ENCODE results near the gene HCRTR1.

HCRTR1 gene

DNA sequence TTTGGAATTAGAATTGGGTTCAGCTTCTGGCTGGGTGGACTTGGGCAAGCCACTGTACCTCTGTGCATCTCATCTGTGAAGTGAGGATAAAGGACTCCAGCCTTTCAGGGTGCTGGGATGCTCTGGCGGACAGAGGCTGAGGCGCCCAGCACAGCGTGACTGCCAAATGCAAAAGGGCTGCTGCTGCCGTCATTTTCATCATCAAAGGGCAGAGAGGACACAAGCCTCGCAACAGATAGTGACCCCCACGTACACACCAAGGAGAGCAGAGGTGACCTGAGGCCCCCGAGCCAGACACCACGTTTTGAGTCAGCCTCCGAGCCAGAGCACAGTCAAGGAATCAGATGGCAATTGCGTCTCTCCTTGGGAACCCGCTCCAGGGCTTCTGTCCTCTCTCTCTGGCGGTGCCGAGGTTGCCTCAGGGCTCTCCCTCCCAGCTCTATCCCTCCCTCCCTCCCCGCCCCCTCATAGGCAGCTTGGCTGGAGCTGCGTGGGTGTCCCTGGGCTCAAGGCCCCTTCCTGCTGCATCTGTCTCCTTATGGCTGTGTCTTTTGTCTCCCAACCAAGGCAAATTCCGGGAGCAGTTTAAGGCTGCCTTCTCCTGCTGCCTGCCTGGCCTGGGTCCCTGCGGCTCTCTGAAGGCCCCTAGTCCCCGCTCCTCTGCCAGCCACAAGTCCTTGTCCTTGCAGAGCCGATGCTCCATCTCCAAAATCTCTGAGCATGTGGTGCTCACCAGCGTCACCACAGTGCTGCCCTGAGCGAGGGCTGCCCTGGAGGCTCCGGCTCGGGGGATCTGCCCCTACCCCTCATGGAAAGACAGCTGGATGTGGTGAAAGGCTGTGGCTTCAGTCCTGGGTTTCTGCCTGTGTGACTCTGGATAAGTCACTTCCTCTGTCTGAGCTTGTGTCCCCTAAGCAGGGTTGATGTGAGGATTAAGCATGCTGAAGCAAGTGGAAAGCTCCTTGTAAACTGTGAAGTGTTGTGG is 9.0 kb downstream of the HCRTR1 start:
- no peak for DNase-seq (ENCODE audit: low read depth)

DNA sequence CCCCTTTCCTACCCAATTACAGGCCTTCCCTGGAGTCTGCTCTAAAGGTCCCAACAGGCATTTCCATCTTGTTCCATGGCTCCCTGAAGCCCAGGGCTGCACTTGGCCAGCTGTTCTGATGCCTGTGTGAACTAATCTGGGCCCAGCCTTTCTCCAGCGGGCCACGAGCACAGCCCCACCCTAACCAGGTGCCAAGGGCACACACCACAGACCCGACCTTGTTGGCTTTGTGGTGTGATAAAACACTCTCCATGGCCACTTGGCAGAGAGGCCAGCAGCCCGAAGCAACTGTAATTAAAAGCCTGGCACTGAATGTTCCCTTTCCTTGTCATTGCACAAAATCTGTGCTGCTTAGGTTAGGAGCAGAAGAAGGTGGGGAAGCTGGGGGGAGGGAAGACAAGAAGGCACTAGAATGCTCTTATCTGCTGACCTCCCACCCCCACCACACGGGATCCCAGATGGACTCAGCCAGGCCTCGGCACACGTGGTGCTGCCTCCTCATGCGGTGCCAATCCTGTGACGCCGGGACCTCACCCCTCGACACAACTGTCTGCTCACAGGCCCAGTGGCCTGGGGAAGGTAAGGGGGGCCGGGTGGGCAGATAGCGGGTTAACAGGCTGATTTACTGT is 9.9 kb downstream of the HCRTR1 start:
- no peak for DNase-seq (ENCODE audit: low read depth)

DNA sequence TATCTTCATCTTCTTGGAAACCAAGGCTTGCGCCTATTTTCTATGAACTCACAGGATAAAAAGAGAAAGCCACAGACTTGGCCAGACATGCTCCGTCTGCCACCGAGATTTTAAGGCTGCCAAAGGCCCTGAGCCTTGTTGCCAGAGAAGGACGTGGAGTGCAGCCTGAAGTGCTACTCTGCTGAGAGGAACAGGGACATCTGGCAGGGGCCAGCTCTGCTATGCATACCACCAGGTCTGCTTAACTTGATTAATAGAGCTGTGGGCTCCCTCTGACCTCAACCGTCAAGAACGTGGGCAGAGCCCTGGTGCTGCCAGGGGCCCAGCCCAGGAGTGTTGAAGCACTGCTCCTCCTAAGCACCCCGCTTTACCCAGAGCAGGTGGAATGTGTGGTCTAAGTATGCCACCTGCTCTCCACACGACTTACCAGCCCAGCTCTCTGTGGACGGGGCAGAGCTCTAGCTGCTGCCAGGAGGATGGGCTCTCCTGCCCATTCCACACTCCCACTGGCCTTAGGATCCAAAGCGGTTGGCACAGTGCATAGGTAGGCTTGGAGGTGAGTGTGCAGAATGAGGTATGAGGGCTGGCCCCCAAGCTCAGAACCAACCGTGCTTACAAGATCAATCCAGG is 10.6 kb downstream of the HCRTR1 start:
- no peak for DNase-seq (ENCODE audit: low read depth)

DNA sequence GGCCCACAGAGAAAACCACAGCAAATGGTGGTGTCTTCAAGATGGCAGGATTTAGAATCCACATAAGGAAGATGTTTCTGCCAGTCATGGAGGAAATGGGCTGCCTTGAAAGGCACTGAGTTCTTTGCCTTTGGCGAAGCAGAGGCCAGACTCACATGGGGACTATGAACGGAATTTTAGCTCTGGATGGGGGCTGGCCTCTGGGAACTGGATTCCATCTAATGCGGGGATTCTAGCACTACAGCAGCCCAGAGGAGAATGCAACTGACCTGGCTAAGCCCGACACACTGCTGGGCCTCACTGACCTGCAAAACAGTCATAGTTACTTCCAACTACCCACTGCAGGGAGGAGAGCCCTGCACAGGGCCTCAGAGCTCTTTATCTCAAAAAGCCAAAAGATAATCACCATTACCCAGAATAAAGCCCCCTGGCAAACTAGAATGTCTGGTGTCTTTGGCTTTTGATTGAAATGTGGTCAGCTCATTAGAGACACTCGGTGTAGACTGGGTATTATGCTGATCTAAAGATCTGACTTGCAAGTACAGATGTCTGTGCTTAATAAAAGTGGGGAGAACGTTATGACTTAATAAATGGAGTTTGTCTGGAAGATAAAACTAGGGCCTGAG is 11.6 kb downstream of the HCRTR1 start:
- no peak for DNase-seq (ENCODE audit: low read depth)

DNA sequence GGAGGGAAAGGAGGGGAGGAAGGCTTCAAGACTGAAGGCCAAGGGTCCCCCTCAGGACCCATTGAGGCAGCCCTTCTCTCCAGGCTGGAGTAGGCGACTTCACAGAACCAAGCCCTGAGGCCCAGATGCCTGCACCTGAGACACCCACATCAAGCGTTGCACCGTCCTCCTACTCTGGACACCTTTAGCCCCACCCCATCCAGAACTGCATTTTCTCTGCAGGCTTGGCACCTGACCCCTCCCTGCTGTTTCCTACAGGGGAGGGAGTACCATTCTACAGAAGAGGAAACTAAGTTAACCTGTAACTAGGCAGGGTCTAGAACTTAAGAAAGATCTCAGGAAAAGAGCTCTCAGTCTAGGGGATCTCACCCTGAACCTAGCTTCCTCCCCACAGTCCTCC is 15.2 kb downstream of the HCRTR1 start:
- DNase-seq (ENCODE audit: low read depth): no peak

DNA sequence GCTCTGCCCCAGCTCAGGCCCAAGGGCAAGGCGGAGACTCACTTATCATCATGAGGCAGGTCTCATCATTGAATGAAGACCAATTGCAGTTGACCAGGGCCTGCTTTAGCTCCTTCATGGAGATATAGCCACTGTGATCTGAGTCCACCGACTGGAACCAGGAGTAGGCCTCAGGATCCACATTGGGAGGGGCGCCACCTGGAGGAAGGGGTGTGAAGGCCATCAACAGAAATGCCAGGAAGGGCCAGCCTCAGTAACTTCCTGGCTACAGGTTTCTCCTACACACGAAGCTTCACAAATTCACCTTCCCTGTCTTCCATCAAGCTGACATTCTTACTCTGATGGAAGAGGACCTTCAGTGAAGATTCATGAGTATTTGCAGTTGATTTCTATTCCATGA is 15.6 kb downstream of the HCRTR1 start:
- DNase-seq (ENCODE audit: low read depth): no peak

DNA sequence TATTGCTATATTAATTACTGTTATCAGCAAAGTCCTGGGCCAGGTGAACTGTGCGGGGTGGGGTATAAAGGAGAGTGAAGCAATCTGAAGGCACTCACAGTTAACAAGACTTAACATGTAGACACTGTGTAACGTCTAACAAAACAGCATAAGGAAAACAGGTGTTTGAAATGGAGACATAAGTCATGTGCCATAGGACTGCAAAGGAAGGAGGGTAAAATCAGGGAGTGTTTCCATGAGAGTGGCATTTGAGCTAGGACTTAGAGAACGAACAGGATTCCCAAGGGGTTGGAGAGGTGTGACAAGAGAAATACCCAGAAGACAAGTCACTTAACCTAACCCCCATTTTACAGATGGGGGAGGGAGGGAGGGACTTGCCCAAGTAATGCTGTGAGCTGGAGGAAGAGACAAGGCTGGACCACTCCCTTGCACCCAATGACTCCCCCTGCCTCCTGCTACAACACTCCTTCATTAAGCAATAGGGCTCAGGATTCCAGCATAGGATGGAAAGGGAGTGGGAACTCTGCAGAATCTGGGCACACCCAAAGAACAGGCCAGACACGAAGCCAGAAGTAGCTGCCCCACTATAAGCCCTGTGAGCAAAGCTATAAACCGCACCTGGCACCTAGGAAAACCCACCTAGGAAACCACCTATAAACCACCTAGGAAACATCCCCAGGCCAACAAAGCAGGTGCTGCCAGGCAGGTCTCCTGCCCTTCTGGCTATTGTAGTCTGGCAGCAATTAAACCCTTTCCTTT is 20.6 kb downstream of the HCRTR1 start:
- DNase-seq (ENCODE audit: low read depth): no peak

DNA sequence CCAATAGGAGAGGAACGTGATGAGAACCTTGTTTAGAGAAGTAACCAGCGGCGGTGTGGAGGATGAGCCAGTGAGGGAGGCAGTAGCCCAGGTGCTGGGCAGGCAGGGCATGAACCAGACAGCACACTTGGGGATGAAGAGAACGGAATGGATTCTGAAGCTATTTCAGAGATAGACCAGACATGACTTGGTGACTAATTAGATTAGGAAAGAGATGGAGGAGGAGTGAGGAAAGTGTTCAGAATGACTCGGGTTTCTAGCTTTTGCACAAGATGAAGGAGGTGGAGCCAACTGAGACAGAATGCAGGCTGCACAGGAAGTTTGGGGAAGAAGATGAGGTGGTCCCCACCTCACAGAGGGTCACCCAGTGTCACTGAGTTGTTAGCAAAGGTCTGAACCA is 22.1 kb downstream of the HCRTR1 start:
- no peak for DNase-seq (ENCODE audit: low read depth)

DNA sequence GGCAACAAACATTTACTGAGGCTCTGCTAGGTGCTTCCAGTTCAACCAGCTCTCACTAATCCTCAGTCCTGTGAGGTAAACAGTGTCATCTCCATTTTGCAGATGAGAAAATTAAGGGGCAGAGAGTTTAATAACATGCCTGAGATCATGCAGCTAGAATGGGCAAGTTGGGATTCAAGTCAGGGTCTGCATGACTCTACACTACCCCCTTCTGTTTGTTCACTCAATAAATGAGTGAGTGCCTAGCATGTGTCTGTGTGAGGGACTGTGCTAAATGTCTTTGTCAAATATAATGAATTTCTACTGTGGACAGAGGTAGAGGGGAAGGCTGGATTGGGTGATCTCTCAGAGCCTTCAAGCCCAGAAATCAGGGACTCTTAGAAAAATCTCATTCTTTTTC is 22.7 kb downstream of the HCRTR1 start:
- no peak for DNase-seq (ENCODE audit: low read depth)

DNA sequence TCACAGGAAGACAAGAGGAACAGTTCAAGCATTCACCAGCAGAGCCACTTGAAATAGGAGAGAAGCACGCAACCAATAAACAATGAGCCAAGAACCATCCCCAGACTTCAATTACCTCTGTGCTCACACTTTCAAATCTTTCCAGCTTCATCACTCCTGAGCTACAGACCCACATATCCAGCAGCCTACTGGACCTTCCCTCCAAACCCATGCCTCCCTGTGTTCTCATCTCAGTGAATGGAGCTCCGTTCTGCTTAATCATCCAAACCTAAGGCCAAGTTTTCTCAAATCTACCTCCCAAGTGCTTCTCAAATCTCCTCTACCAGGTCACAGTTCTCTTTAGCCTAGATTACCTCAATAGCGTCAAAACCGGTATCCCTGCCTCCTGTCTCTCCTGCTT is 23.5 kb downstream of the HCRTR1 start:
- no peak for DNase-seq (ENCODE audit: low read depth)

DNA sequence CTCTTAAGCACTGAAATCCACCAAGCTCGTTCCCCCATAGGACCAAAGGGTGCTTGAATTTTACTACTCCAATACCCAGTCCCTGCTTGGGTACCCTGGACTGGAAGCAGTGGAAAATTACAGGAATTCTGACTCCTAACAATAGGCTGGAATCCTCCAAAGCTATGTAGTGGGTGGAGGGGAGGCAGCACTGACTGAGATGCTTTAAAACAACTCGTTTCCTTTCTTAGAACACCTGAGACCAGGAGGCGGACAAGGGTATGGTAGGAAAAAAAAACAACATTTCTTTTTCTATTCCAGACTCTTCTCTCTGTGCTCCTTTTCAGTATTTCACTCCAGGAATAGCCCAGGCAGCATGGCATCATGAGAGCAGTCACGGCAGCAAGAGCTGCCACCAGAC is 24.9 kb downstream of the HCRTR1 start:
- no peak for DNase-seq (ENCODE audit: low read depth)

DNA sequence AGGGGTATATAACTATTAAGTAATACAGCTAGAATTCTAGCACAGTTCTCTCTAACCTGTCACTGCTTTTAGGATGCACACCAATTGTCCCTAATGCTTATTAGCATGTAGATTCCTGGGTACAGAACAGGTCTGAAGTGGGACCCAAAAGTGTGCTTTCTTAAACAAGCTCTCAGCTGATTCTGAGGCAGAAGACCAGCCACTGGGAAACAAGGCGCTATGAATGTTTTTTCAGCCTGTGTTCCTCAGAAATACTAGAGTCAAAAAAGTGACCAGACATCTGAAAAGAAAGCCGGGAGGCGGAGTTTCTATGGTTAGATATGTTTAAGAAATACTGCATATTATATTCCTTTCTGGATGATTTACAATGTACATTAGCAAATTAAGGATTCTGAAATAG is 25.4 kb downstream of the HCRTR1 start:
- DNase-seq (ENCODE audit: low read depth): no peak

DNA sequence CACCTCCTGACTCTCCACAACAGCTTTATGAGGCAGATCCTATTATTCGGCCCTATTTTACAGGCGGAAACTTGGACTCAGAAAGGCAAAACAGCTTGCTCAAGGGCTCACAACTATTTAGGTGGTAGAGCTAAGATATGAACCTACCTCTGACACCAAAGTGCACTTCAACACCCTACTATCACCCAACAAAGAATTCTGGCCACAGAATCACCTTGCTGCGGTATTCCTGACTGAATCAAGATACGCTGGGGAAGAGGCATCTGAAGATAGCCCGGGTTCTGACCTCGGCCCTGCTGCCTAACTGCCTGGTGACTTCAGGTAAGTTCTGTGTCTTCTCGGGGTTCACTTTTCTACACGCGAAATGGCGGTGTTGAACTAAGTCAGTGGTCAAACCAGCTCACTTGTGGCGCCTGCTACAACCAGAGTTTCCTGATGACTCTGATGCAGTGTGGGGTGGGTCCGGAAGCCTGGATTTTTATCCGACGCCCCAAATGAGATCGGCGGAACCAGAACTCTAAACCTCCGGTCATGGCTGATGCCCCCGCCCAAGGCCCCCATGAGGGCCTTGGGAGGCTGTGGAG is 26.6 kb downstream of the HCRTR1 start:
- DNase-seq (ENCODE audit: low read depth): no peak

DNA sequence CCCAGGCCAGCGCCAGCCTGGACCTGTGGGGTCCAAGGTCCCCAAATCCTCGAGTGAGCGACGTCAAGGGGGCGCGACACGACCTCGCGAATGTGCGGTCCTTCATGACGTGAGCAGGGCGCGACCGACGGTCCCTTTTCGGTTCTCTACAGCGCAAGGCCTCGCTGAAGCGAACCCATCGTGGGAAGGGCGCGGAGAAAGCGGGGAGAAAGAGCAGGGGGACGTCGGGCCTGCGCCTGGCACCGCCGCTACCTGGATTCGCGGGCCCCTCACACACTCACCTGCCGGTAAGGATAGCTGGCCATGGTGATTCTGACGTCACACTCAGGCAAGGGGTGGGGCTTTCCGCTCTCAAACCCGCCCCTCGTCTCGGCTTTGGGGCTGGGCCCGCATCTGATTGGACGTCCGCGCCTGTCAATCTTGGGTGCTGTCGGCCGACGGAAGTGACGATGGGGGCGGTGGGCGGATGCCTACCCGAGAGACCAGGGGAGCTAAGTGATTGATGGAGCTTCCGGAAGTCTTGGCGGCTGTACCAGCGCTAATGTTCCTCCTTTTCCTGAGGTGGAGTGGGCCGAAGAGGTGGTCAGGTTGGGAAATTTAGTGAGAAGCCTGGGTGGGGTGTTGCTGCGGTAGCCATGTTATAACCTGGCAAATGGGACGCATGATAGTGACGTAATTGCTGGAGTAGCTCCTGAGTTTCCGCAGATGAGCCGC is 27.2 kb downstream of the HCRTR1 start, which contains the start of gene PEF1:
PEF1 (minus strand) TSS at position 317 of the 714 bp plus-strand sequence; CDS start at position 305, 12 bp downstream.
- peak; percentile 99 for DNase-seq (ENCODE audit: low read depth)

DNA sequence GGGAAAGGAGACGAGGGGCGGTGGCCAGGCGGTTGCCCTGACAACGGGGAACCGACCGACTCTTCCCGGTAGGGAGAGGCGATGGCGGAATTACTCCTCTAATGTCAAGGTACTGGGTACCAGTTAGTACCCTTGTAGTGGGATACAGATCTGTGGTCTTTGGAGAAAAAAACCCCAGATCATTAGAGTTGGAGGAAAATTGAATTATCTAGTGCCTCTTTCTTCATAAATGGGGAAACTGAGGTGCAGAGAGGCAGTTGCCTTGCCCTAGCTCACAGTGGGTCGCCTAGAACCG is 27.7 kb downstream of the HCRTR1 start:
- DNase-seq (ENCODE audit: low read depth): no peak

DNA sequence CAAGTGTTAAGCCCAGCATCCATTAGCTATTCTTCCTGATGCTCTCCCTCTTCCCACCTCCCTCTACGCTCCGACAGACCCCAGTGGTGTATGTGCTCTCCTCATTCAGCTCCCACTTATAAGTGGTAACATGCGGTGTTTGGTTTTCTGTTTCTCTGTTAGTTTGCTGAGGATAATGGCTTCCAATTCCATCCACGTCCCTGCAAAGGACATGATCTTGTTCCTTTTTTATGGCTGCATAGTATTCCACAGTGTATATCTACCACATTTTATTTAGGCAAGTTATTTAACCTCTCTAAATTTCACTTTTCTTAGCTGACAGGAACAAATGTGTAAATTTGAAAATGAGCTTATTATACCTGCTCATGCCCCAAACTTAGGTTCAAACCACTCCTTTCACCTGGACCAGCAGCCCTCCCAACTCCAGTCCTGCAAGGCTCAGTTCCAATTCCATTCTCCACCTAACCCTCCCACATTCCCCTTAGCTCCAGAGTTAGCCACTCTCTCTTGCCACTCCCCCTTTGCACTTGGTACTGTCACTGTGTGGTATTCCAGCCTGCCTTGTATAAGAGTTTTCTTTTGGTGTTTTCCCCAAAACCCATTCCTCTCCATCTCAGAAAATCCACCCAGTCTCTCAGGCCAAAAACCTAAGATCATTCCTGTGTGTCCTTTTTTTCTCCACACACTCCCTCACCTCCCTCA is 28.9 kb downstream of the HCRTR1 start:
- no peak for DNase-seq (ENCODE audit: low read depth)

DNA sequence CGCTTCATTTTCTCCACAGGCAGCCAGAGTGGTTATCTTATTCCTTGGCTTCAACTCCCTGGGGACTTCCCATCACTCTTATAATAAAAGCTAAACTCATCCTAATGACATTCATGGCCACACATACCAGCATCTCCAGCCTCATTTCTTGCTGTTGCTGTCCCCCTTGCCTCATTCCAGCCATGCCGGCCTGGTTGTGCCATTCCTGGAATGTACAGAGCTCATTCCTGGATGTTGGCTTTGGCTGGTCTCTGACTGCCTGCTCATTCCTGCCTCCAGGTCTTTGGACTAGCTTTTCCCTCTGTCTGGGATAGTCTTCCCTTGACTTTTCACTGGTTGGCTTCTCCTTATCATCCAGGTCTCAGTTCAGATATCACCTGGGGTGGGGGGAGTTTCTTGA is 29.6 kb downstream of the HCRTR1 start:
- no peak for DNase-seq (ENCODE audit: low read depth)

DNA sequence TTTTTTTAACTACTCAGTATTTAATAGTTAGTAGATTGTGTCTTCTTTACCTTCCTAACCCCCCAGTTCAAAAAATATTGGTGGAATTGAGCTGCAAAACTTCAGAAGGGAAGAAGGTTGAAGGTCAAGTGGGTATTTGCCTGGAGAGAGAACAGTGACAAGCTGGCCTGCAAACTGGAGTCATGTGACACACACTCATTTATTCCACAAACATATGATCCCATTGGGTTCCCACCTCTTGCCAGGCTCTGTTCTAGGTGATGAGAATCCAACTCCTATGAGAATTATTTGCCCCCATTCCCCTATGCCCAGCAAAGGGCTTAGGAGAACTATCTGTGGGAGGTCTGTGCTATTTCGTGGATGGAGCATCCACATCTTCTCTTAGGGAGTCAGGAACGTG is 30.7 kb downstream of the HCRTR1 start:
- no peak for DNase-seq (ENCODE audit: low read depth)

DNA sequence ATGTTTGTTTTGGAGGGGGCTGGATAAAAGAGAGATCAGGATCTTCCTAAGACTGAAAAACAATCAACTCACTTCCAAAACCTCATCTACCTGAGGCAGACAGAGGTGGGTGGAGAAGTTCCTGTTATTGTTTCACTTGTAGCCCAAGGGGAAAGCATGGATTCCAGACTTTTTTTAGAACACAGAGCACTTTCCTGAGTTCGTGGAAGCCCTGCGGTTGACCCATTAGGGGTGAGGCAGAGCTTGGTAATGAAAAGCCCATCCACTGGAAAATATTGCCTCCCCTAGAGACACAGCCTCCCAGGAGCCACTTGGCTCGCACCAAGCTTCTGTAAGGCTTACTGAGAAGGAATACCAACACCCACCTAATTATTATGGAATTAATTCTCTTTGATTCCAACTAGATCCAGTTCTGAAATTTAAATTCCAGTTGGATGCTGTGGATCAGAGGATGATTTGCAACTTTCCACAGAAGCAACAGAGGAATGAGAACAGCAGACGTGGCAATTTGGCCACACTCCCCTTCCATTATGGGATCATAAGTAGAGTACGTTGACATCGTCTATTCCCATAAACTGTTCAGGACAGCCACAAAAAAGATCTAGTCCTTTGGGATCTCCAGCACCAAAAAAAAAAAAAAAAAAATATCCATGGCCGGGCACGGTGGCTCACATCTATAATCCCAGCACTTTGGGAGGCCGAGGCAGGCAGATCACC is 31.3 kb downstream of the HCRTR1 start:
- no peak for DNase-seq (ENCODE audit: low read depth)
